Lung (tissue), 12 donors: ENCODE results near the gene PRKAR1B. TPM values are rescaled to one million over a fixed set of nuclear protein-coding genes. Genes with fewer than 3 reads are reported as not detected.

ENCODE experiments used
- ATAC-seq: fragments of 200-7000 bp; cut with Tn5 transposase; one replicate; pipeline ENCODE4 v1.9.1; 2020; ENCODE audit warnings: moderate number of reproducible peaks; ENCODE audit not compliant: insufficient read depth, low FRiP score
- DNase-seq, 3 donors: peaks; one replicate each; pipeline ENCODE4 v3.0.0-alpha.2; 2013 to 2017
- H3K27ac ChIP-seq, 2 donors: one replicate each; pipeline ENCODE4 v1.5.1; 2013; ENCODE audit warnings: mild to moderate bottlenecking in 2 of 2, moderate library complexity in 2 of 2, control low read depth in 1 of 2, inconsistent platforms in 1 of 2, low read depth in 1 of 2, low read length in 1 of 2
- H3K27me3 ChIP-seq, 3 donors: one replicate each; pipeline ENCODE4 v1.5.1; 2013; ENCODE audit warnings: low read length in 2 of 3; ENCODE audit not compliant: control insufficient read depth in 3 of 3, insufficient read depth in 3 of 3
- H3K36me3 ChIP-seq, 4 donors: one replicate each; pipeline ENCODE4 v1.5.1; 2013; ENCODE audit warnings: low read length in 4 of 4, mild to moderate bottlenecking in 1 of 4, moderate library complexity in 1 of 4; ENCODE audit not compliant: control insufficient read depth in 4 of 4, insufficient read depth in 4 of 4
- H3K4me1 ChIP-seq, 5 donors: one replicate each; pipeline ENCODE4 v1.5.1; 2013; ENCODE audit warnings: low read length in 5 of 5, mild to moderate bottlenecking in 2 of 5, moderate library complexity in 1 of 5; ENCODE audit not compliant: control insufficient read depth in 5 of 5, insufficient read depth in 5 of 5
- H3K4me3 ChIP-seq: one replicate; pipeline ENCODE4 v1.5.1; 2013; ENCODE audit warnings: mild to moderate bottlenecking, control low read depth, moderate library complexity
- H3K9ac ChIP-seq, 2 donors: one replicate each; pipeline ENCODE4 v1.5.1; 2013; ENCODE audit warnings: low read length in 2 of 2, control low read depth in 1 of 2; ENCODE audit not compliant: insufficient read depth in 1 of 2
- H3K9me3 ChIP-seq, 4 donors: one replicate each; pipeline ENCODE4 v1.5.1; 2013; ENCODE audit warnings: low read length in 3 of 4, mild to moderate bottlenecking in 1 of 4, moderate library complexity in 1 of 4; ENCODE audit not compliant: control insufficient read depth in 4 of 4, insufficient read depth in 3 of 4
- WGBS, 2 donors: extraction: QIAGEN DNeasy Blood & Tissue Kit; methylation state at CpG; one replicate each; pipeline ENCODE4 v1.1.7; 2013; 5-methylcytosine and 5-hydroxymethylcytosine counted together
- polyA plus RNA-seq, 2 donors: library from polyadenylated mRNA; stranded (reverse); fragments of 200-250 nt; gene quantifications; one replicate each; pipeline ENCODE4 v1.2.1, GENCODE V29; 2013
- total RNA-seq, 2 donors: library from RNA; depleted of rRNA in 1 of 2; stranded (reverse); fragments of >200 nt in 1 of 2; gene quantifications; one replicate each; pipeline ENCODE4 v1.2.1, GENCODE V29; 2014 to 2021
- TF ChIP-seq, protein P1 (sequence below): IDR thresholded peaks from 2 replicates; pipeline ENCODE4 v1.5.1; 2012; ENCODE audit warnings: mild to moderate bottlenecking; ENCODE audit errors: control extremely low read depth, extremely low read depth
- donor health status: control.
- donor health status: control.
- donor health status: Bipolar disorder and iron deficiency.
- donor health status: healthy.
- donor health status: DM: yes; HTN: yes; CAD: no.

Gene PRKAR1B
- total and polyA plus RNA-seq, 4 donors = 11.3 to 32.0 (median 16.3) TPM

DNA sequence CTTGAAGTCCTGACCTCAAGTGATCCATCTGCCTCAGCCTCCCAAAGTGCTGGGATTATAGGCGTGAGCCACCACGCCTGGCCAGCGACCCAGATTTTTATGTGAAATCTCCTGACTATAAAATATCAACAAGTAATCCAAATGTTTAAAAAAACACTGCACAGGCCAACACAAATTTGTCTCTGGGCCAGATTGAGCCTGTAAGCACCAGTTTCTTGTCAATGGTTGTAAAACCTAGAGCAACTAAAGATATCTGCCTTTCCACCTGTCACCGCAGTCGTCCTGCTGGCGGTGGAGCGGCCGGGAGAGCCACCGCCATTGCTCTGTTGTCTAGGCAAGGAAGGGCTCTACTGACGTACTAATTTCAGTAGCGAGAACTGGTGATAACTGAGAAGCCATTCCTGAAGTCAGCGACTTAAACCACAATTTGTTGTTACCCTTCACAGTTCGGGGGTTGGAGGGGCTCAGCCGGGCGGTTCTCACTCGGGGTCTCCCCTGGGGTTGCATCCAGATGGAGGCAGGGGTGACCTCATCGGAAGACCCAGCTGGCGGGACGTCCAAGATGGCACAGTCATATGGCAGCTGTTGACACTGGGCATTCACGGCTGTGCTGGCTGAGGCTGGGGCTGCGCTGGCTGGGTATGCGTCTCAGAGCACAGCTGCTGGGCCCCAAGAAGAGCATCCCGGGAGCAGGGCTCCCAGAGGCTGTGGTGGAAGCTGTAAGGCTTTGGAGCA lies 152.3 kb downstream of the PRKAR1B start:
- Histone ChIP-seq H3K27ac (no peak overlapping the region), H3K9me3 (no peaks in the 10 kb centered on the region), H3K4me3 (no peak overlapping the region), H3K4me1 (no peaks in the 10 kb centered on the region), H3K27me3 (no peaks in the 10 kb centered on the region), H3K36me3 (peaks cover 0 to 9% (median 3%) of the 10 kb centered on the region in 4 donors), H3K9ac (no peak overlapping the region)
- WGBS, 2 donors = 90 to 93% methylated on average over 23 of the region's 23 CpGs
- DNase-seq (no peak), ATAC-seq (no peak)
- TF ChIP-seq, protein P1, sequence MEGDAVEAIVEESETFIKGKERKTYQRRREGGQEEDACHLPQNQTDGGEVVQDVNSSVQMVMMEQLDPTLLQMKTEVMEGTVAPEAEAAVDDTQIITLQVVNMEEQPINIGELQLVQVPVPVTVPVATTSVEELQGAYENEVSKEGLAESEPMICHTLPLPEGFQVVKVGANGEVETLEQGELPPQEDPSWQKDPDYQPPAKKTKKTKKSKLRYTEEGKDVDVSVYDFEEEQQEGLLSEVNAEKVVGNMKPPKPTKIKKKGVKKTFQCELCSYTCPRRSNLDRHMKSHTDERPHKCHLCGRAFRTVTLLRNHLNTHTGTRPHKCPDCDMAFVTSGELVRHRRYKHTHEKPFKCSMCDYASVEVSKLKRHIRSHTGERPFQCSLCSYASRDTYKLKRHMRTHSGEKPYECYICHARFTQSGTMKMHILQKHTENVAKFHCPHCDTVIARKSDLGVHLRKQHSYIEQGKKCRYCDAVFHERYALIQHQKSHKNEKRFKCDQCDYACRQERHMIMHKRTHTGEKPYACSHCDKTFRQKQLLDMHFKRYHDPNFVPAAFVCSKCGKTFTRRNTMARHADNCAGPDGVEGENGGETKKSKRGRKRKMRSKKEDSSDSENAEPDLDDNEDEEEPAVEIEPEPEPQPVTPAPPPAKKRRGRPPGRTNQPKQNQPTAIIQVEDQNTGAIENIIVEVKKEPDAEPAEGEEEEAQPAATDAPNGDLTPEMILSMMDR = no peak

DNA sequence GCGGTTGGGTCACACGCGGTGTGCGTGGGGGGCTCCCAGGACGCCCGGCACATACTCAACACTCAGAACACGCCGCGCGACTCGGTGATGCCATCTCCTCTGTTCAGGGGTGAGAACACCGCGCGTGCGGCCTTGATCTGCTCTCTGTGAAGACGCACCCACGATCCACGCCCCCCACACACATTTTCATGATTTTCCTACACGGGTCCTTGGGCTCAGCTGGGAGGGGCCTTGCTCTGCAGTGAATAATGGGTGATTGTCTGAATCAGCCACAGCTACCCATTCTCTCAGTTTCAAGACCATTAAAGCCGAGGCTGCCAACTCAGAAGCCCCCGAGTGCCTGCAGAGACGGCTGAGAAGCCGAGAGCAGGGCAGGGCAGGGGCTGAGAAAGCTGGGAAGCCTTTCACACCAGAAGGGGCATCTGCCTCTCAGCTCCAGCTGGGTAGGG lies 153.1 kb downstream of the PRKAR1B start:
- ATAC-seq (no peak), DNase-seq (no peak)
- Histone ChIP-seq H3K4me1 (no peaks in the 10 kb centered on the region), H3K9ac (no peak overlapping the region), H3K36me3 (peaks cover 0 to 9% (median under 1%) of the 10 kb centered on the region in 4 donors), H3K4me3 (no peak overlapping the region), H3K9me3 (no peaks in the 10 kb centered on the region), H3K27ac (no peak overlapping the region), H3K27me3 (no peaks in the 10 kb centered on the region)
- TF ChIP-seq, protein P1 = no peak
- WGBS, 2 donors = 94 to 96% methylated on average over 23 of the region's 23 CpGs

DNA sequence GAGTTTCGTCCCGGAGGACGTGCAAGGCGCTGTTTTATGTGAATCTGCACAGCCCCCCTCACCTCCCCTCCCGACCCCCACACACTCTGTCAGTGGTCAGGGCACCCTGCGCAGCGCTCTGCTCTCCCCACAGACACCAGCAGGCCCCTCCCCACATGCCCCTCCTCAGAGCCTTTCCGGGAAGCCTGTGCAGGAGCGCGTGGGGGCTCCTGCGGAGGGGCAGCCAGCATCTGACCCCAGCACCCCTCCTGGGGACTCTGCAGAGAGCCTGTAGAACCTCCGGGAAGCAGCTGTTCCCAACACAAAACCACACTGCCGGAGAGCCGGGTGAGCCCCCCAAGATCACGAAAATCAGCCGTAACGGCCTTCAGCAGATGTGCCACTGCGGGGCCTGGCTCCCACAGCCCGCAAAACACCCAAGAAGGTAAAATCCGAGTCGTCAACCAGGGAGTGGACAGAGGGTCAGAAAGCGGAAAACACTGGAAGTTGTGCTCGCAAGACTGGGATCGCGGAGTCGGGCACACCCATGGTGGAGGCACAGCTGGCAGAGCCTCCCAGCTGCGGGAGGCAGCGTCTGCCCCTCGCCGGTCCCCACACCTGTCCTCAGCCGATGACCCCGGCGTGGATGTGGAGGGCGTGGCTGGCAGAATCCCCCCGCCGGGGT lies 153.7 kb downstream of the PRKAR1B start:
- ATAC-seq = no peak
- TF ChIP-seq, protein P1 = no peak

More for the DNA sequence above, 153.7 kb downstream of the PRKAR1B start:
- no peak overlapping the region for H3K4me3 ChIP-seq
- H3K27ac ChIP-seq = no peak overlapping the region
- no peaks in the 10 kb centered on the region for H3K27me3 ChIP-seq
- no peaks in the 10 kb centered on the region for H3K9me3 ChIP-seq
- peaks cover 0 to 3% (median 1%) of the 10 kb centered on the region in 5 donors for H3K4me1 ChIP-seq
- no peak overlapping the region for H3K9ac ChIP-seq
- H3K36me3 ChIP-seq = peaks cover 0 to 9% (median 0%) of the 10 kb centered on the region in 4 donors
- no peak for DNase-seq
- WGBS, 2 donors = 96 to 97% methylated on average over 36 of the region's 36 CpGs
